Psoas muscle (tissue), 8 donors: ENCODE results near the gene CRHR2. TPM values are rescaled to one million over a fixed set of nuclear protein-coding genes. Genes with fewer than 3 reads are reported as not detected.

Source experiments
- ATAC-seq, 4 donors: fragments of 200-7000 bp; cut with Tn5 transposase; one replicate each; pipeline ENCODE4 v1.9.1; 2020; ENCODE audit warnings: moderate library complexity in 3 of 4, mild to moderate bottlenecking in 2 of 4
- DNase-seq, 2 donors: peaks; one replicate each; pipeline ENCODE4 v3.0.0-alpha.2; 2020
- H3K27ac ChIP-seq: fragments of 200-600 bp; one replicate; pipeline ENCODE4 v1.8.0; 2022
- H3K27me3 ChIP-seq, 3 donors: fragments of 200-600 bp in 1 of 3; one replicate each; pipeline versions ENCODE4 v1.6.1 to v1.8.0; 2013 to 2022; ENCODE audit warnings: low read length in 2 of 3, mild to moderate bottlenecking in 2 of 3, moderate library complexity in 1 of 3; ENCODE audit not compliant: insufficient read depth in 3 of 3
- H3K36me3 ChIP-seq, 2 donors: fragments of 200-600 bp in 1 of 2; one replicate each; pipeline versions ENCODE4 v1.6.1 to v1.8.0; 2013 to 2022; ENCODE audit warnings: low read depth in 1 of 2, mild to moderate bottlenecking in 1 of 2, moderate library complexity in 1 of 2; ENCODE audit not compliant: insufficient read depth in 1 of 2
- H3K4me1 ChIP-seq: fragments of 200-600 bp; one replicate; pipeline ENCODE4 v1.8.0; 2022
- H3K4me3 ChIP-seq: fragments of 200-600 bp; one replicate; pipeline ENCODE4 v1.8.0; 2022; ENCODE audit warnings: mild to moderate bottlenecking
- H3K9me3 ChIP-seq: fragments of 200-600 bp; one replicate; pipeline ENCODE4 v1.8.0; 2022
- CTCF ChIP-seq: fragments of 200-600 bp; IDR thresholded peaks from one replicate; pipeline ENCODE4 v1.8.0; 2022; ENCODE audit warnings: antibody characterized with exemption
- WGBS, 3 donors: extraction: QIAGEN DNeasy Blood & Tissue Kit; methylation state at CpG; one replicate each; pipeline versions ENCODE4 v1.1.6 to v1.1.7; 2013; 5-methylcytosine and 5-hydroxymethylcytosine counted together
- intact Hi-C, 2 donors: fragments of 100-400 bp; cut with DNase I; formaldehyde crosslinking; loops; one replicate each; pipeline versions ENCODE4 v1.11.0 to v1.14.2; 2022
- long read RNA-seq, 2 donors: library from polyadenylated mRNA; unstranded; transcript quantifications; one replicate each; pipeline ENCODE4 v2.0.0, GENCODE V29; 2021
- polyA plus RNA-seq, 3 donors: library from polyadenylated mRNA; stranded (reverse); fragments of 200-250 nt; gene quantifications; one replicate each; pipeline ENCODE4 v1.2.3, GENCODE V29; 2013
- total RNA-seq, 4 donors: library from RNA; stranded (reverse); fragmentation: NEBNext Ultra II Directional in 2 of 4; extraction: Animal tissue kit (Norgen Biotek cat#: 25700) in 2 of 4; gene quantifications; one replicate each; pipeline versions ENCODE4 v1.2.1 to v1.2.4, GENCODE V29; 2021 to 2023
- donor health status: healthy with polysubstance abuse.
- donor health status: DM: no; HTN: no; CAD: no; lungs with moderate emphysema.
- donor health status: Bipolar disorder and iron deficiency.
- donor health status: healthy.
- donor health status: DM: yes; HTN: yes; CAD: no.
- donor health status: DM: no; HTN: no; CAD: no.
- donor health status: DM: no; HTN: no; CAD: no.
- donor health status: DM: yes; HTN: yes; CAD: no.

CRHR2 gene
- total RNA-seq: 1 to 10 TPM in 1 of 4 donors, under 1 TPM in 3; 0.34 to 1.3 (median 0.42) TPM
- polyA plus RNA-seq: under 1 TPM; 0.09 to 0.34 (median 0.30) TPM
- long read RNA-seq, donor 1: 0 reads
- long read RNA-seq, donor 2, partial matches to known transcripts: 0 of 4 reads
- long read RNA-seq, donor 2, other reads (novel, unspliced or antisense): 2 of 4 reads

DNA sequence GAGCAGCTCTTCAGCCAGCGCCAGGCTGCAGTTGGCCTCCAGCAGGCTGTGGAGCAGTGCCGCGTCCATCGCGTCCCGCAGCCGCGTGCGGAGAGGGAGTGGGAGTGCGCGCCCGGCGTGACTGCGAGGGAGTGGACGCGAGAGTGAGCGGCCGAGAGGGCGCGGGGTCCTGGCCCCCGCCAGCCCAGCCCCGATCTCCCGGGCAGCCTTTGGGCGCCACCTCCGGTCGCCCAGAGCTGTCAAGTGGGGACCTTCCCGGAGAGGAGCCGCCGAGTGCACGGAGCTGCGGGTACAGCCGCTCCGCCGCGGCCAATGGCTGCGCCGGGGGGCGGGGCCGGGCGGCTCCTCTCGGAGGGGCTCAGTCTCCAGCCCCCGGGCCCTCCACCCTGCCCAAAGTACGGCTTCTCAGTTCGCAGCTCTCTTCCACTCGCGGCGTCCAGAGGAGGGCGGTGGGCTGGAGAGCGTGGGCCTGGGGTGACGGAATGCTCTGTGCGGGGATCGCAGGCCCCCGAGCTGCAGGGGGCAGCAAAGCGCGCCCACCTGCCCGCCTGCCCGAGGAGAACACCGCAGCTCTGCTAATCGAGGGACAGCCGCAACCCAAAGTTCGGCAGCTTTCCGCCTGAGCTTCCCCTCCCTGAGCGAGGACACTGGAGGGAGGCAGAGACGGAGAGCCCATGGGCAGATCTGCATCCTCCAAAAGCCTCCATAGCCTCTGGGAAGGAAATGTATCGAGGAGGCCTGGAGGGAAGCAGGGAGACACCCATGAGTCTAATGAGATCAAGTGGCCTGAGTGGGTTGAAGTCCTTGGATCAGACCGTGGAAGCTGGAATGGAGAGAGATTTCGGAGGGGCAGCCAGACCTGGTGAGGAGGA is at the start of gene CRHR2:
CRHR2 (minus strand) TSS at position 245 of the 872 bp plus-strand sequence; CDS start at position 69, 176 bp downstream.
- H3K27me3 ChIP-seq: peaks cover 0 to 21% (median 2%) of the 10 kb centered on the region in 3 donors
- H3K4me3 ChIP-seq: peak within 1 kb of the TSS; percentile 65
- no peaks in the 10 kb centered on the region for H3K36me3 ChIP-seq
- peak; percentile 54 for TF ChIP-seq CTCF
- no peak within 1 kb of the TSS for H3K27ac ChIP-seq
- 5 to 9% (median 7%) methylated on average over 54 to 67 of the region's 67 CpGs for WGBS, 3 donors
- H3K4me1 ChIP-seq: peaks cover 21% of the 10 kb centered on the region
- DNase-seq (peak in 1 of 2 donors; percentile 26), ATAC-seq (peak; percentile 67 to 88 (median 76))
- H3K9me3 ChIP-seq: no peaks in the 10 kb centered on the region
- intact Hi-C loops: loop anchor here (2.0 to 5.0 kb wide), 2 partner anchors 58 to 60 kb away; no protein-coding TSS in a partner anchor

- intact Hi-C loops: loop anchor here in 1 of 2 donors (10.0 kb wide), 1 partner anchor 117 kb away; no protein-coding TSS in a partner anchor
- Histone ChIP-seq H3K27me3 (no peaks in the 10 kb centered on the region), H3K36me3 (no peaks in the 10 kb centered on the region), H3K27ac (no peak overlapping the region), H3K4me3 (no peak overlapping the region), H3K4me1 (no peaks in the 10 kb centered on the region), H3K9me3 (no peaks in the 10 kb centered on the region)
- no peak for TF ChIP-seq CTCF
- WGBS, 3 donors: 53 to 68% (median 57%) methylated on average over 11 of the region's 11 CpGs
- DNase-seq (no peak), ATAC-seq (no peak)
These were observed 49.3 kb upstream of the CRHR2 start for GRCh38 chr7:30731581-30731980.

- 79 to 84% (median 84%) methylated on average over 4 of the region's 4 CpGs for WGBS, 3 donors
- intact Hi-C loops: loop anchor here in 1 of 2 donors (10.0 kb wide), 1 partner anchor 116 kb away; no protein-coding TSS in a partner anchor
- Histone ChIP-seq H3K9me3 (no peaks in the 10 kb centered on the region), H3K27me3 (no peaks in the 10 kb centered on the region), H3K27ac (no peak overlapping the region), H3K4me1 (no peaks in the 10 kb centered on the region), H3K36me3 (no peaks in the 10 kb centered on the region), H3K4me3 (no peak overlapping the region)
- DNase-seq (no peak), ATAC-seq (no peak)
- no peak for TF ChIP-seq CTCF
These were observed 48.7 kb upstream of the CRHR2 start for GRCh38 chr7:30730996-30731395.

DNA sequence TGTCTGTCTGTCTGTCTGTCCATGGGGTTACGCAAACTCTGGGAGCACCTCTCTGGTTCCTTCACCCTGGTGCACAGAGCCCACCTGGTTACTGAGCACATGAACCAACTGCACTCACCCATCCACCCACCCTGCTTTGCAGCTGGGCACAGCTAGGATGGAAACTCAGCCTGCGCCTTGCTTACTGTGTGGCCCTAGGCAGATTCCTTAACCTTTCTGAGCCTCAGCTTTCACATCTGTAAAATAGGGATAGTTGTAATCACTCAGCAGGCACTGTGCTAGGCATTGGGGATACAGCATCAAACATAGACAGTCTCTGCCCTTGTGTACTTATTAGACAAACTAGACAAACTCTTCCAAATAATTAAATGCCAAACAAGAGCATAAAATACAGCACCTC is 47.8 kb upstream of the CRHR2 start:
- H3K4me3 ChIP-seq: no peak overlapping the region
- H3K27me3 ChIP-seq: no peaks in the 10 kb centered on the region
- TF ChIP-seq CTCF: no peak
- H3K27ac ChIP-seq: no peak overlapping the region
- H3K36me3 ChIP-seq: no peaks in the 10 kb centered on the region
- H3K4me1 ChIP-seq: no peaks in the 10 kb centered on the region
- ATAC-seq (no peak), DNase-seq (no peak)
- intact Hi-C loops: loop anchor here in 1 of 2 donors (10.0 kb wide), 1 partner anchor 115 kb away; no protein-coding TSS in a partner anchor
- WGBS, 3 donors: 96 to 100% (median 97%) methylated on average over 2 of the region's 2 CpGs
- H3K9me3 ChIP-seq: no peaks in the 10 kb centered on the region
